Esophagus muscularis mucosa (tissue), 3 donors: ENCODE measurements around the gene PRDX1.

Source experiments
- EP300 ChIP-seq: sonication (generic); formaldehyde crosslinking; IDR thresholded peaks from one replicate; pipeline ENCODE4 v1.6.1; 2017; ENCODE audit warnings: antibody characterized with exemption
- TF ChIP-seq, protein P1 (sequence below), 3 experiments: fragments of 200-600 bp in 2 of 3; fragments of 450-650 bp in 1 of 3; sonication (generic) in 2 of 3; IDR thresholded peaks; one replicate each; pipeline ENCODE4 v1.5.1; 2017 to 2019; ENCODE audit warnings: antibody characterized with exemption in 3 of 3, mild to moderate bottlenecking in 2 of 3, moderate library complexity in 1 of 3

DNA sequence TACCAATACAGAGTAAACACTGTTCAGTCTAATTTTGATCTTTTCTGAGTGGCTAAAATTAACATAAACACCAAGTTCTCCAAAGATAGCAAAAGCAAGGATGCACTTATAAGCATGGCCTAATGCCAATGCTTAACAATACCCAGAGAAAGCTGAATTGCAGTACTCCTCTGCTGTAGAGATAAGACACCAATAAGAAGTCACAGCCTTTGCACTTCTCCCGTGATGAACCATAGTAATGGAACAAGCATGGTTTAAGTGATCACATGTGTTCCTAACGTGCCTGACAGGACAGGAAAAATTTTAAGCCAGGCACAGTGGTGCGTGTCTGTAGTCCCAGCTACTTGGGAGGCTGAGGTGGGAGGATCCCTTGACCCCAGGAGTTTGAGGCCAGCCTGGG is 5.6 kb downstream of the PRDX1 start:
- TF ChIP-seq, protein P1, sequence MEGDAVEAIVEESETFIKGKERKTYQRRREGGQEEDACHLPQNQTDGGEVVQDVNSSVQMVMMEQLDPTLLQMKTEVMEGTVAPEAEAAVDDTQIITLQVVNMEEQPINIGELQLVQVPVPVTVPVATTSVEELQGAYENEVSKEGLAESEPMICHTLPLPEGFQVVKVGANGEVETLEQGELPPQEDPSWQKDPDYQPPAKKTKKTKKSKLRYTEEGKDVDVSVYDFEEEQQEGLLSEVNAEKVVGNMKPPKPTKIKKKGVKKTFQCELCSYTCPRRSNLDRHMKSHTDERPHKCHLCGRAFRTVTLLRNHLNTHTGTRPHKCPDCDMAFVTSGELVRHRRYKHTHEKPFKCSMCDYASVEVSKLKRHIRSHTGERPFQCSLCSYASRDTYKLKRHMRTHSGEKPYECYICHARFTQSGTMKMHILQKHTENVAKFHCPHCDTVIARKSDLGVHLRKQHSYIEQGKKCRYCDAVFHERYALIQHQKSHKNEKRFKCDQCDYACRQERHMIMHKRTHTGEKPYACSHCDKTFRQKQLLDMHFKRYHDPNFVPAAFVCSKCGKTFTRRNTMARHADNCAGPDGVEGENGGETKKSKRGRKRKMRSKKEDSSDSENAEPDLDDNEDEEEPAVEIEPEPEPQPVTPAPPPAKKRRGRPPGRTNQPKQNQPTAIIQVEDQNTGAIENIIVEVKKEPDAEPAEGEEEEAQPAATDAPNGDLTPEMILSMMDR (IDR thresholded peaks at IDR 0.05) = no peak
- TF ChIP-seq EP300 = no peak
